AG09309 (cell line): ENCODE measurements around the gene TUBA3D.
A peak's percentile ranks its signal among the peaks of the same experiment; 100 is the strongest.
"Not testable (repeated sequence)": the region's sequence is repeated elsewhere in the genome, so short reads cannot be mapped to it uniquely, and the experiment has no call there.

ENCODE experiments used
- DNase-seq: peaks from one replicate; pipeline ENCODE4 v3.0.0-alpha.2; 2010; ENCODE audit warnings: low read depth
- H3K4me3 ChIP-seq: 2 replicates; pipeline ENCODE4 v1.5.1; 2011; ENCODE audit warnings: mild to moderate bottlenecking, low read depth, low read length, moderate library complexity; ENCODE audit not compliant: control insufficient read depth
- CTCF ChIP-seq: IDR thresholded peaks from 2 replicates; pipeline ENCODE4 v1.5.1; 2011; ENCODE audit warnings: mild to moderate bottlenecking, low read depth, low read length, inconsistent platforms; ENCODE audit not compliant: insufficient read depth, control insufficient read depth; ENCODE audit errors: missing control alignments

TUBA3D gene

GRCh38 chr2:131521961-131522781 lies 46.3 kb downstream of the TUBA3D start:
- no peak for TF ChIP-seq CTCF
- H3K4me3 ChIP-seq: no peak overlapping the region
- DNase-seq: no peak

GRCh38 chr2:131525256-131525655 lies 49.3 kb downstream of the TUBA3D start:
- not testable (repeated sequence) for DNase-seq, H3K4me3 ChIP-seq

- peak within 1 kb of the TSS; percentile 49 for H3K4me3 ChIP-seq
- not testable (repeated sequence) for DNase-seq
Observed at GRCh38 chr2:131527131-131528001, 51.4 kb downstream of the TUBA3D start, which contains the start of gene CCDC74A. TSS of gene CCDC74A (plus strand) at chr2:131527888. CDS start at chr2:131527971, 83 bp downstream.

- DNase-seq, H3K4me3 ChIP-seq: not testable (repeated sequence)
Observed at GRCh38 chr2:131528981-131529863, 53.3 kb downstream of the TUBA3D start.

GRCh38 chr2:131529864-131530445 lies 54.0 kb downstream of the TUBA3D start:
- H3K4me3 ChIP-seq, DNase-seq: not testable (repeated sequence)

- DNase-seq, H3K4me3 ChIP-seq: not testable (repeated sequence)
Observed at GRCh38 chr2:131530626-131531344, 54.9 kb downstream of the TUBA3D start.

GRCh38 chr2:131531547-131532185 lies 55.7 kb downstream of the TUBA3D start:
- DNase-seq, H3K4me3 ChIP-seq: not testable (repeated sequence)
